Measurements from ENCODE around the gene CNN3.

CNN3 gene

DNA sequence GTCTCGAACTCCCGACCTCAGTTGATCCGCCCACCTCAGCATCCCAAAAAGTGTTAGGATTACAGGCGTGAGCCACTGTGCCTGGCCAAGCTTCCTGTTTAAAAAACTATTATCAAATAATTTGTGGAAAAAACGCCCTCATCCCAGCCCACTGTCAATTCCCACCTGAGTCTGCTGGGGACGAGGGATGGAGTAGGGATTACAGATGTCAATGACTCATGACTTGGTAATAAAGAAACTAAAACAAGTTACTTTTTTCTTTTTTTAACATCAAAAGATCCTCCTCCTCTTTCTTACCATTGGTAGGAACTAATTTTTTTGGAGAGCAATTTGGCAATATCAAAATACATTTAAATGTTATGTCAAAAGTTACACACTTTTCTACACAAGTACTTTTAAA, 9.7 kb downstream of the CNN3 start (continued):
- TF ChIP-seq, protein P1, sequence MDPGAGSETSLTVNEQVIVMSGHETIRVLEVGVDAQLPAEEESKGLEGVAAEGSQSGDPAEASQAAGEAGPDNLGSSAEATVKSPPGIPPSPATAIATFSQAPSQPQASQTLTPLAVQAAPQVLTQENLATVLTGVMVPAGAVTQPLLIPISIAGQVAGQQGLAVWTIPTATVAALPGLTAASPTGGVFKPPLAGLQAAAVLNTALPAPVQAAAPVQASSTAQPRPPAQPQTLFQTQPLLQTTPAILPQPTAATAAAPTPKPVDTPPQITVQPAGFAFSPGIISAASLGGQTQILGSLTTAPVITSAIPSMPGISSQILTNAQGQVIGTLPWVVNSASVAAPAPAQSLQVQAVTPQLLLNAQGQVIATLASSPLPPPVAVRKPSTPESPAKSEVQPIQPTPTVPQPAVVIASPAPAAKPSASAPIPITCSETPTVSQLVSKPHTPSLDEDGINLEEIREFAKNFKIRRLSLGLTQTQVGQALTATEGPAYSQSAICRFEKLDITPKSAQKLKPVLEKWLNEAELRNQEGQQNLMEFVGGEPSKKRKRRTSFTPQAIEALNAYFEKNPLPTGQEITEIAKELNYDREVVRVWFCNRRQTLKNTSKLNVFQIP (CRISPR knock-in tag; IDR thresholded peaks at IDR 0.05; ENCODE audit: borderline replicate concordance, low read depth) = no peak

GRCh38 chr1:94912263-94913184, 14.4 kb downstream of the CNN3 start:
- TF ChIP-seq ZNF8 (CRISPR knock-in tag; IDR thresholded peaks at IDR 0.05) (no peak), ARNTL (CRISPR knock-in tag; IDR thresholded peaks at IDR 0.05; ENCODE audit: borderline replicate concordance, low read depth) (no peak), BACH2 (CRISPR knock-in tag; IDR thresholded peaks at IDR 0.05; ENCODE audit: borderline replicate concordance) (no peak), CSDC2 (CRISPR knock-in tag; IDR thresholded peaks at IDR 0.05) (no peak), CSRNP3 (CRISPR knock-in tag; IDR thresholded peaks at IDR 0.05) (no peak), ZC3H10 (CRISPR knock-in tag; IDR thresholded peaks at IDR 0.05) (no peak), SNAI2 (CRISPR knock-in tag; IDR thresholded peaks at IDR 0.05) (no peak), ZFP3 (CRISPR knock-in tag; IDR thresholded peaks at IDR 0.05) (no peak), ZNF70 (CRISPR knock-in tag; IDR thresholded peaks at IDR 0.05) (no peak), TOX (CRISPR knock-in tag; IDR thresholded peaks at IDR 0.05; ENCODE audit: borderline replicate concordance) (no peak), ZNF565 (CRISPR knock-in tag; conservative IDR thresholded peaks at IDR 0.05; ENCODE audit: low read depth) (no peak), ESRRG (CRISPR knock-in tag; IDR thresholded peaks at IDR 0.05) (no peak)
- TF ChIP-seq, protein P2, sequence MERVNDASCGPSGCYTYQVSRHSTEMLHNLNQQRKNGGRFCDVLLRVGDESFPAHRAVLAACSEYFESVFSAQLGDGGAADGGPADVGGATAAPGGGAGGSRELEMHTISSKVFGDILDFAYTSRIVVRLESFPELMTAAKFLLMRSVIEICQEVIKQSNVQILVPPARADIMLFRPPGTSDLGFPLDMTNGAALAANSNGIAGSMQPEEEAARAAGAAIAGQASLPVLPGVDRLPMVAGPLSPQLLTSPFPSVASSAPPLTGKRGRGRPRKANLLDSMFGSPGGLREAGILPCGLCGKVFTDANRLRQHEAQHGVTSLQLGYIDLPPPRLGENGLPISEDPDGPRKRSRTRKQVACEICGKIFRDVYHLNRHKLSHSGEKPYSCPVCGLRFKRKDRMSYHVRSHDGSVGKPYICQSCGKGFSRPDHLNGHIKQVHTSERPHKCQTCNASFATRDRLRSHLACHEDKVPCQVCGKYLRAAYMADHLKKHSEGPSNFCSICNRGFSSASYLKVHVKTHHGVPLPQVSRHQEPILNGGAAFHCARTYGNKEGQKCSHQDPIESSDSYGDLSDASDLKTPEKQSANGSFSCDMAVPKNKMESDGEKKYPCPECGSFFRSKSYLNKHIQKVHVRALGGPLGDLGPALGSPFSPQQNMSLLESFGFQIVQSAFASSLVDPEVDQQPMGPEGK (CRISPR knock-in tag; IDR thresholded peaks at IDR 0.05; ENCODE audit: borderline replicate concordance) = no peak
- TF ChIP-seq, protein P3, sequence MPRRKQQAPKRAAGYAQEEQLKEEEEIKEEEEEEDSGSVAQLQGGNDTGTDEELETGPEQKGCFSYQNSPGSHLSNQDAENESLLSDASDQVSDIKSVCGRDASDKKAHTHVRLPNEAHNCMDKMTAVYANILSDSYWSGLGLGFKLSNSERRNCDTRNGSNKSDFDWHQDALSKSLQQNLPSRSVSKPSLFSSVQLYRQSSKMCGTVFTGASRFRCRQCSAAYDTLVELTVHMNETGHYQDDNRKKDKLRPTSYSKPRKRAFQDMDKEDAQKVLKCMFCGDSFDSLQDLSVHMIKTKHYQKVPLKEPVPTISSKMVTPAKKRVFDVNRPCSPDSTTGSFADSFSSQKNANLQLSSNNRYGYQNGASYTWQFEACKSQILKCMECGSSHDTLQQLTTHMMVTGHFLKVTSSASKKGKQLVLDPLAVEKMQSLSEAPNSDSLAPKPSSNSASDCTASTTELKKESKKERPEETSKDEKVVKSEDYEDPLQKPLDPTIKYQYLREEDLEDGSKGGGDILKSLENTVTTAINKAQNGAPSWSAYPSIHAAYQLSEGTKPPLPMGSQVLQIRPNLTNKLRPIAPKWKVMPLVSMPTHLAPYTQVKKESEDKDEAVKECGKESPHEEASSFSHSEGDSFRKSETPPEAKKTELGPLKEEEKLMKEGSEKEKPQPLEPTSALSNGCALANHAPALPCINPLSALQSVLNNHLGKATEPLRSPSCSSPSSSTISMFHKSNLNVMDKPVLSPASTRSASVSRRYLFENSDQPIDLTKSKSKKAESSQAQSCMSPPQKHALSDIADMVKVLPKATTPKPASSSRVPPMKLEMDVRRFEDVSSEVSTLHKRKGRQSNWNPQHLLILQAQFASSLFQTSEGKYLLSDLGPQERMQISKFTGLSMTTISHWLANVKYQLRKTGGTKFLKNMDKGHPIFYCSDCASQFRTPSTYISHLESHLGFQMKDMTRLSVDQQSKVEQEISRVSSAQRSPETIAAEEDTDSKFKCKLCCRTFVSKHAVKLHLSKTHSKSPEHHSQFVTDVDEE (CRISPR knock-in tag; IDR thresholded peaks at IDR 0.05) = no peak
- TF ChIP-seq, protein P4, sequence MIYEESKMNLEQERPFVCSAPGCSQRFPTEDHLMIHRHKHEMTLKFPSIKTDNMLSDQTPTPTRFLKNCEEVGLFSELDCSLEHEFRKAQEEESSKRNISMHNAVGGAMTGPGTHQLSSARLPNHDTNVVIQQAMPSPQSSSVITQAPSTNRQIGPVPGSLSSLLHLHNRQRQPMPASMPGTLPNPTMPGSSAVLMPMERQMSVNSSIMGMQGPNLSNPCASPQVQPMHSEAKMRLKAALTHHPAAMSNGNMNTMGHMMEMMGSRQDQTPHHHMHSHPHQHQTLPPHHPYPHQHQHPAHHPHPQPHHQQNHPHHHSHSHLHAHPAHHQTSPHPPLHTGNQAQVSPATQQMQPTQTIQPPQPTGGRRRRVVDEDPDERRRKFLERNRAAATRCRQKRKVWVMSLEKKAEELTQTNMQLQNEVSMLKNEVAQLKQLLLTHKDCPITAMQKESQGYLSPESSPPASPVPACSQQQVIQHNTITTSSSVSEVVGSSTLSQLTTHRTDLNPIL (CRISPR knock-in tag; IDR thresholded peaks at IDR 0.05; ENCODE audit: low read depth) = no peak
- TF ChIP-seq, protein P1 (CRISPR knock-in tag; IDR thresholded peaks at IDR 0.05; ENCODE audit: borderline replicate concordance, low read depth) = no peak
- peak; percentile 38; the same call in 2 of the 3 replicates for ATAC-seq

- ATAC-seq = no peak
- TF ChIP-seq, protein P1 (CRISPR knock-in tag; IDR thresholded peaks at IDR 0.05; ENCODE audit: borderline replicate concordance, low read depth) = no peak
- TF ChIP-seq SNAI2 (CRISPR knock-in tag; IDR thresholded peaks at IDR 0.05) = no peak
- no peak for TF ChIP-seq PPARA (CRISPR knock-in tag; IDR thresholded peaks at IDR 0.05; ENCODE audit: borderline replicate concordance)
- TF ChIP-seq TOX (CRISPR knock-in tag; IDR thresholded peaks at IDR 0.05; ENCODE audit: borderline replicate concordance) = no peak
- TF ChIP-seq BACH2 (CRISPR knock-in tag; IDR thresholded peaks at IDR 0.05; ENCODE audit: borderline replicate concordance) = no peak
- TF ChIP-seq TCF4 (CRISPR knock-in tag; IDR thresholded peaks at IDR 0.05; ENCODE audit: borderline replicate concordance) = no peak
- TF ChIP-seq ARNTL (CRISPR knock-in tag; IDR thresholded peaks at IDR 0.05; ENCODE audit: borderline replicate concordance, low read depth) = no peak
- TF ChIP-seq ZC3H10 (CRISPR knock-in tag; IDR thresholded peaks at IDR 0.05) = no peak
- TF ChIP-seq, protein P3 (CRISPR knock-in tag; IDR thresholded peaks at IDR 0.05) = no peak
- TF ChIP-seq ZNF8 (CRISPR knock-in tag; IDR thresholded peaks at IDR 0.05) = no peak
- no peak for TF ChIP-seq ESRRG (CRISPR knock-in tag; IDR thresholded peaks at IDR 0.05)
- TF ChIP-seq ZFP3 (CRISPR knock-in tag; IDR thresholded peaks at IDR 0.05) = no peak
- no peak for TF ChIP-seq RARB (CRISPR knock-in tag; IDR thresholded peaks at IDR 0.05)
These were observed 17.4 kb downstream of the CNN3 start for GRCh38 chr1:94909486-94909885.

Data from SK-N-SH treated with all-trans-retinoic acid at 6 μM for 48 hours (cell line).